ENCODE results near the gene MCRIP1. TPM values are rescaled to one million over a fixed set of nuclear protein-coding genes. Genes with fewer than 3 reads are reported as not detected.

The MCRIP1 gene
- total and polyA plus RNA-seq, 2 of the 13 experiments (the other 11 are each of a cell fraction or from before 2014, with no cell fraction given), result 79.7 to 84.9 TPM

- Histone ChIP-seq H3K27me3 (ENCODE audit: control insufficient read depth in 1 of 2, insufficient read depth in 2 of 2, low read length in 2 of 2) (peaks cover 25 to 86% of the 10 kb centered on the region in 2 experiments), H3K27ac (ENCODE audit: extremely low read length, insufficient read depth, low read length) (no peak overlapping the region), H3K4me2 (ENCODE audit: low read depth, low read length) (no peak overlapping the region), H3K9ac (ENCODE audit: insufficient read depth, low read depth, low read length) (no peak overlapping the region), H4K20me1 (ENCODE audit: insufficient read depth, low read length) (no peaks in the 10 kb centered on the region), H3K36me3 (replicated peaks in 1 of 2; ENCODE audit: control insufficient read depth in 1 of 2, insufficient read depth in 2 of 2, low read length in 2 of 2) (no peaks in the 10 kb centered on the region), H3K9me3 (ENCODE audit: low read length) (no peaks in the 10 kb centered on the region), H3K4me3 (replicated peaks in 1 of 3; ENCODE audit: insufficient read depth in 1 of 3, low read depth in 2 of 3, low read length in 3 of 3) (no peak overlapping the region), H3K4me1 (ENCODE audit: insufficient read depth, low read length) (peaks cover 38% of the 10 kb centered on the region), H2AFZ (ENCODE audit: low read length) (no peak overlapping the region), H3K79me2 (ENCODE audit: insufficient read depth, low read length) (no peaks in the 10 kb centered on the region)
- CTCF ChIA-PET (ENCODE audit: low intra/inter-chr PET ratio, low total read pairs), result no interaction called here
- in situ Hi-C loops (cut with HindIII; ENCODE audit: extremely low pct_ligation_motif_present, low pct_unique_long_range_greater_than_20kb) (no loop called here), intact Hi-C loops (cut with micrococcal nuclease; ENCODE audit: unreplicated experiment) (no loop called here)
- no peak for FAIRE-seq
- DNase-seq (ENCODE audit: low spot score), result no peak
- 21% methylated on average over 15 of the region's 18 CpGs for WGBS (ENCODE audit: low lambda C conversion rate)
- no TSS peak for BruUV-seq (replicated peaks)
- TF ChIP-seq NRL (CRISPR knock-in tag; IDR thresholded peaks at IDR 0.05; ENCODE audit: borderline replicate concordance), result 0 out of 2 replicates have a peak, but pooled peaks have one; percentile 58
- no peak for TF ChIP-seq ZBTB43 (CRISPR knock-in tag; conservative IDR thresholded peaks at IDR 0.05)
- peak; percentile 2; the same call in 1 of the 3 replicates for ATAC-seq
- POLR2A ChIA-PET, result interaction anchor here (0.9 to 1.7 kb wide), 10 partner anchors 9 to 195 kb away, joined by 3 to 7 read pairs (median 4); partner anchors contain the start of genes ALYREF, ANAPC11 and MCRIP1
These were observed 27.2 kb downstream of the MCRIP1 start for GRCh38 chr17:81805707-81806460.

- Histone ChIP-seq H3K27me3 (ENCODE audit: control insufficient read depth in 1 of 2, insufficient read depth in 2 of 2, low read length in 2 of 2) (peaks cover 24 to 90% of the 10 kb centered on the region in 2 experiments), H2AFZ (ENCODE audit: low read length) (no peak overlapping the region)
- peak; percentile 8 for ATAC-seq
- TF ChIP-seq KDM5A (IDR thresholded peaks at IDR 0.05; ENCODE audit: borderline replicate concordance, low read length) (no peak), CSRNP1 (CRISPR knock-in tag; IDR thresholded peaks at IDR 0.05) (peak; percentile 26; the same call in 1 of the 2 replicates), ZNF280D (CRISPR knock-in tag; IDR thresholded peaks at IDR 0.05) (no peak), ZC3H13 (CRISPR knock-in tag; IDR thresholded peaks at IDR 0.05) (no peak), SP140L (CRISPR knock-in tag; IDR thresholded peaks at IDR 0.05; ENCODE audit: borderline replicate concordance) (no peak)
These were observed 28.3 kb downstream of the MCRIP1 start for GRCh38 chr17:81804559-81805399.

More at GRCh38 chr17:81804559-81805399, 28.3 kb downstream of the MCRIP1 start:
- Histone ChIP-seq H3K4me1 (ENCODE audit: insufficient read depth, low read length) (peaks cover 38% of the 10 kb centered on the region), H3K27ac (ENCODE audit: extremely low read length, insufficient read depth, low read length) (no peak overlapping the region), H3K4me2 (ENCODE audit: low read depth, low read length) (peak overlapping the region; percentile 73), H4K20me1 (ENCODE audit: insufficient read depth, low read length) (no peaks in the 10 kb centered on the region), H3K9ac (ENCODE audit: insufficient read depth, low read depth, low read length) (no peak overlapping the region), H3K4me3 (replicated peaks in 1 of 3; ENCODE audit: insufficient read depth in 1 of 3, low read depth in 2 of 3, low read length in 3 of 3) (peak overlapping the region; percentile 16 to 71 (median 43); a peak in 5 of 6 replicates), H3K79me2 (ENCODE audit: insufficient read depth, low read length) (no peaks in the 10 kb centered on the region), H3K9me3 (ENCODE audit: low read length) (no peaks in the 10 kb centered on the region), H3K36me3 (replicated peaks in 1 of 2; ENCODE audit: control insufficient read depth in 1 of 2, insufficient read depth in 2 of 2, low read length in 2 of 2) (no peaks in the 10 kb centered on the region)
- intact Hi-C loops (cut with micrococcal nuclease; ENCODE audit: unreplicated experiment) (no loop called here), in situ Hi-C loops (cut with HindIII; ENCODE audit: extremely low pct_ligation_motif_present, low pct_unique_long_range_greater_than_20kb) (no loop called here)
- DNase-seq (ENCODE audit: low spot score), result no peak
- ChIA-PET CTCF (ENCODE audit: low intra/inter-chr PET ratio, low total read pairs) (no interaction called here), POLR2A (interaction anchor here (0.9 to 1.7 kb wide), 4 partner anchors 10 to 78 kb away, joined by 3 to 7 read pairs (median 3); partner anchors contain the start of gene MCRIP1)
- no TSS peak for BruUV-seq (replicated peaks)
- no peak for FAIRE-seq
- 3% methylated on average over 12 of the region's 65 CpGs for WGBS (ENCODE audit: low lambda C conversion rate)
